Endothelial cell of umbilical vein (primary cell): Measurements from ENCODE around the gene TNN. TPM values are rescaled to one million over a fixed set of nuclear protein-coding genes. Genes with fewer than 3 reads are reported as not detected.

Experiments used
- BruUV-seq: library from RNA; stranded (reverse); fragments of 400-500 nt; replicated peaks from 2 replicates; lab custom pipeline; 2021; lab: Mats Ljungman, UMichigan
- CTCF ChIA-PET: fragments of 300-600, 350-600 bp; sonication (Branson Sonifier 250); formaldehyde crosslinking; loops from one replicate; lab custom pipeline; 2021; ENCODE audit warnings: antibody characterized with exemption, inconsistent platforms; lab: Charles Lee
- POLR2A ChIA-PET: fragments of 300-600, 350-600 bp; sonication (Branson Sonifier 250); formaldehyde crosslinking; loops from one replicate; lab custom pipeline; 2021; ENCODE audit warnings: antibody characterized with exemption, inconsistent platforms; lab: Charles Lee
- DNase-seq: peaks from one replicate; pipeline ENCODE4 v3.0.0-alpha.2; 2011; ENCODE audit warnings: low read depth, low spot score
- FAIRE-seq: peaks from 2 replicates; lab custom pipeline; 2011; peaks lifted over from hg19 to GRCh38; lab: Jason Lieb, UNC
- H2AFZ ChIP-seq: 2 replicates; pipeline ENCODE4 v1.6.0; 2012; ENCODE audit warnings: low read depth, low read length, control low read depth, inconsistent platforms
- H3K27ac ChIP-seq: 2 replicates; pipeline ENCODE4 v1.5.1; 2011; ENCODE audit warnings: low read depth, mild to moderate bottlenecking, control low read depth, low read length, moderate library complexity; ENCODE audit not compliant: insufficient read depth
- H3K27me3 ChIP-seq, 2 experiments: 2 replicates each; pipeline versions ENCODE4 v1.6.0 to v1.6.1; 2011; ENCODE audit warnings: low read length in 2 of 2, mixed read lengths in 1 of 2; ENCODE audit not compliant: control insufficient read depth in 2 of 2, insufficient read depth in 2 of 2
- H3K36me3 ChIP-seq, 2 experiments: 2 replicates in 1 of 2; 3 replicates in 1 of 2; pipeline ENCODE4 v1.5.1; 2011; ENCODE audit warnings: low read length in 2 of 2, mild to moderate bottlenecking in 1 of 2, moderate library complexity in 1 of 2; ENCODE audit not compliant: control insufficient read depth in 2 of 2, insufficient read depth in 2 of 2; ENCODE audit errors: extremely low read depth in 1 of 2
- H3K4me1 ChIP-seq: 3 replicates; pipeline ENCODE4 v1.5.1; 2011; ENCODE audit warnings: mild to moderate bottlenecking, low read length; ENCODE audit not compliant: control insufficient read depth, insufficient read depth; ENCODE audit errors: extremely low read depth
- H3K4me2 ChIP-seq: 2 replicates; pipeline ENCODE4 v1.6.1; 2011; ENCODE audit warnings: low read length, control low read depth, mixed read lengths; ENCODE audit not compliant: insufficient read depth
- H3K4me3 ChIP-seq, 3 experiments: fragments of 200-600 bp in 1 of 3; sonication (generic), shearing (Covaris generic) in 1 of 3; replicated peaks in 1 of 3; 2 replicates each; pipeline ENCODE4 v1.5.1; 2011 to 2016; ENCODE audit warnings: control low read depth in 3 of 3, low read length in 3 of 3, mild to moderate bottlenecking in 2 of 3, inconsistent platforms in 1 of 3, low read depth in 1 of 3, moderate library complexity in 1 of 3; ENCODE audit not compliant: insufficient read depth in 1 of 3
- H3K79me2 ChIP-seq: 2 replicates; pipeline ENCODE4 v1.6.0; 2012; ENCODE audit warnings: low read length, inconsistent platforms; ENCODE audit not compliant: control insufficient read depth, insufficient read depth
- H3K9ac ChIP-seq: replicated peaks from 2 replicates; pipeline ENCODE3; 2011; ENCODE audit warnings: low read length, control low read depth; ENCODE audit not compliant: insufficient read depth; ENCODE audit errors: extremely low read depth
- H3K9me1 ChIP-seq: replicated peaks from 3 replicates; pipeline ENCODE4 v1.6.0; 2011; ENCODE audit warnings: mild to moderate bottlenecking, low read length; ENCODE audit not compliant: control insufficient read depth, insufficient read depth; ENCODE audit errors: extremely low read depth
- H3K9me3 ChIP-seq: replicated peaks from 2 replicates; pipeline ENCODE4 v1.5.1; 2012; ENCODE audit warnings: low read length, inconsistent platforms; ENCODE audit not compliant: control insufficient read depth, insufficient read depth
- H4K20me1 ChIP-seq: replicated peaks from 2 replicates; pipeline ENCODE3; 2011; ENCODE audit warnings: mild to moderate bottlenecking, low read length; ENCODE audit not compliant: control insufficient read depth, insufficient read depth; ENCODE audit errors: extremely low read depth
- EZH2 ChIP-seq: IDR thresholded peaks from 2 replicates; pipeline ENCODE4 v1.6.1; 2012; ENCODE audit warnings: borderline replicate concordance, low read depth, mild to moderate bottlenecking, moderate library complexity, low read length, inconsistent platforms; ENCODE audit not compliant: severe bottlenecking
- FOS ChIP-seq: IDR thresholded peaks from 2 replicates; pipeline ENCODE4 v1.6.1; 2011; ENCODE audit warnings: mild to moderate bottlenecking, low read length, moderate library complexity, borderline replicate concordance; ENCODE audit not compliant: insufficient read depth
- GATA2 ChIP-seq: IDR thresholded peaks from 2 replicates; pipeline ENCODE4 v1.7.0; 2011; ENCODE audit warnings: low read depth, mild to moderate bottlenecking, moderate library complexity, mixed read lengths, low read length; ENCODE audit not compliant: insufficient read length, insufficient read depth
- JUN ChIP-seq: IDR thresholded peaks from 2 replicates; pipeline ENCODE4 v1.6.1; 2011; ENCODE audit warnings: borderline replicate concordance, low read depth; ENCODE audit not compliant: insufficient read length, insufficient read depth
- MYC ChIP-seq: IDR thresholded peaks from one replicate; pipeline ENCODE4 v1.6.1; 2011; ENCODE audit warnings: mild to moderate bottlenecking, low read depth, low read length
- POLR2A ChIP-seq: IDR thresholded peaks from 2 replicates; pipeline ENCODE4 v1.6.1; 2012; ENCODE audit warnings: low read depth, mild to moderate bottlenecking, control low read depth, low read length
- POLR2AphosphoS5 ChIP-seq: IDR thresholded peaks from 2 replicates; pipeline ENCODE4 v1.6.1; 2012; ENCODE audit warnings: low read depth, mild to moderate bottlenecking, control low read depth, low read length, moderate library complexity; ENCODE audit not compliant: insufficient read depth
- dilution Hi-C: fragments of 300-500 bp; cut with MboI; formaldehyde crosslinking; loops from one replicate; pipeline ENCODE4 v1.15.0; 2019; ENCODE audit warnings: low sequenced_read_pairs; ENCODE audit not compliant: extremely low pct_ligation_motif_present
- intact Hi-C: fragments of 100-400 bp; cut with micrococcal nuclease; formaldehyde crosslinking; loops from one replicate; pipeline ENCODE4 v1.10.0; 2022
- polyA plus RNA-seq, 4 experiments: library from polyadenylated mRNA; depleted of rRNA in 3 of 4; stranded (reverse) in 3 of 4; unstranded in 1 of 4; fragments of >200 nt; gene quantifications; 2 replicates each; pipeline versions ENCODE4 v1.2.1 to v1.2.3, GENCODE V29; 2011 to 2012; ENCODE audit warnings: missing spikeins in 1 of 4
- total RNA-seq: library from RNA; stranded (reverse); gene quantifications from 2 replicates; pipeline ENCODE4 v1.2.3, GENCODE V29; 2021
- TF ChIP-seq, protein P1 (sequence below), 2 donors: IDR thresholded peaks; 1 replicate in 1 of 2; 2 replicates in 1 of 2; pipeline ENCODE4 v1.5.1; 2011; ENCODE audit warnings: low read length in 2 of 2, mild to moderate bottlenecking in 2 of 2, moderate library complexity in 2 of 2, control low read depth in 1 of 2, inconsistent platforms in 1 of 2, low read depth in 1 of 2; ENCODE audit not compliant: insufficient read depth in 1 of 2; ENCODE audit errors: extremely low read depth in 1 of 2
- TF ChIP-seq, protein P2 (sequence below): IDR thresholded peaks from 2 replicates; pipeline ENCODE4 v1.6.1; 2011; ENCODE audit not compliant: insufficient read depth, insufficient read length

Gene TNN
- total and polyA plus RNA-seq, 2 donors (not counting 3 experiments of a cell fraction or from before 2014, with no cell fraction given): not detected

DNA sequence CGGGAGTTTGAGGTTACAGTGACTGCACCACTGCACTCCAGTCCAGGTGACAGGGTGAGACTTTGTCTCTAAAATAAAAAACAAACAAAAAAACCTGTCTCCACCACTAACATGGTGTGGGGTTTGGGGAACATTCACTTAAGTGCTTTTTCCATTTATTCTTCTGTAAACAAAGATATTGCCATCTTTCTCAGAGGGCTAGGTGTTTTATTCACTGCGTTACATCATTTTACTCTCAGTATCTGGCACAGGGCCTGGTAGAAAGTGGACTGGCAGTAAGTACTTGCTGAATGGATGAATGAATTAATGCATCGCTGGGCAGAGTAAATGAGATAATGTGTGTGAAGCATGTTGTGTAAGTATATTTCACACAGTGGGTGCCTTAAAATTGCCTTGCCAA is 104.9 kb downstream of the TNN start:
- Histone ChIP-seq H3K27ac (no peak overlapping the region), H3K4me3 (no peak overlapping the region), H3K79me2 (no peaks in the 10 kb centered on the region), H2AFZ (no peak overlapping the region), H3K9me1 (no peaks in the 10 kb centered on the region), H3K36me3 (no peaks in the 10 kb centered on the region), H3K9ac (no peak overlapping the region), H3K9me3 (no peaks in the 10 kb centered on the region), H4K20me1 (no peaks in the 10 kb centered on the region), H3K4me1 (peaks cover 32% of the 10 kb centered on the region), H3K27me3 (no peaks in the 10 kb centered on the region), H3K4me2 (no peak overlapping the region)
- BruUV-seq: no TSS peak
- dilution Hi-C loops (no loop called here), intact Hi-C loops (no loop called here)
- DNase-seq (no peak), FAIRE-seq (no peak)
- no peak for TF ChIP-seq FOS
- TF ChIP-seq JUN: no peak
- TF ChIP-seq EZH2: no peak
- no peak for TF ChIP-seq MYC
- no peak for TF ChIP-seq POLR2A
- no peak for TF ChIP-seq GATA2
- TF ChIP-seq, protein P1, sequence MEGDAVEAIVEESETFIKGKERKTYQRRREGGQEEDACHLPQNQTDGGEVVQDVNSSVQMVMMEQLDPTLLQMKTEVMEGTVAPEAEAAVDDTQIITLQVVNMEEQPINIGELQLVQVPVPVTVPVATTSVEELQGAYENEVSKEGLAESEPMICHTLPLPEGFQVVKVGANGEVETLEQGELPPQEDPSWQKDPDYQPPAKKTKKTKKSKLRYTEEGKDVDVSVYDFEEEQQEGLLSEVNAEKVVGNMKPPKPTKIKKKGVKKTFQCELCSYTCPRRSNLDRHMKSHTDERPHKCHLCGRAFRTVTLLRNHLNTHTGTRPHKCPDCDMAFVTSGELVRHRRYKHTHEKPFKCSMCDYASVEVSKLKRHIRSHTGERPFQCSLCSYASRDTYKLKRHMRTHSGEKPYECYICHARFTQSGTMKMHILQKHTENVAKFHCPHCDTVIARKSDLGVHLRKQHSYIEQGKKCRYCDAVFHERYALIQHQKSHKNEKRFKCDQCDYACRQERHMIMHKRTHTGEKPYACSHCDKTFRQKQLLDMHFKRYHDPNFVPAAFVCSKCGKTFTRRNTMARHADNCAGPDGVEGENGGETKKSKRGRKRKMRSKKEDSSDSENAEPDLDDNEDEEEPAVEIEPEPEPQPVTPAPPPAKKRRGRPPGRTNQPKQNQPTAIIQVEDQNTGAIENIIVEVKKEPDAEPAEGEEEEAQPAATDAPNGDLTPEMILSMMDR (IDR thresholded peaks at IDR 0.05; ENCODE audit: extremely low read depth in 1 of 2, insufficient read depth in 1 of 2, low read depth in 1 of 2, low read length in 2 of 2): no peak
- TF ChIP-seq, protein P2, sequence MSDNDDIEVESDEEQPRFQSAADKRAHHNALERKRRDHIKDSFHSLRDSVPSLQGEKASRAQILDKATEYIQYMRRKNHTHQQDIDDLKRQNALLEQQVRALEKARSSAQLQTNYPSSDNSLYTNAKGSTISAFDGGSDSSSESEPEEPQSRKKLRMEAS: no peak
- no peak for TF ChIP-seq POLR2AphosphoS5
- CTCF ChIA-PET: interaction anchor here (1.6 to 3.9 kb wide), 2 partner anchors 8 to 18 kb away, joined by 7 to 10 read pairs; no protein-coding TSS in a partner anchor
- POLR2A ChIA-PET: no interaction called here
